ENCODE measurements around the gene UBE2E2.

Gene UBE2E2

GRCh38 chr3:23519314-23520208 is 316.4 kb downstream of the UBE2E2 start:
- Histone ChIP-seq H3K4me2 (ENCODE audit: low read depth, low read length, poor library complexity, severe bottlenecking) (no peak overlapping the region), H3K36me3 (ENCODE audit: insufficient read depth, low read length) (no peaks in the 10 kb centered on the region), H3K9me3 (ENCODE audit: insufficient read depth, low read depth, low read length) (no peaks in the 10 kb centered on the region), H3F3A (ENCODE audit: low read depth) (no peaks in the 10 kb centered on the region), H3K4me1 (ENCODE audit: insufficient read depth, low read length, poor library complexity, severe bottlenecking) (peaks cover 7% of the 10 kb centered on the region), H3K4me3 (ENCODE audit: low read length, poor library complexity, severe bottlenecking) (no peak overlapping the region), H3K9me2 (replicated peaks; ENCODE audit: low read depth, low read length) (no peaks in the 10 kb centered on the region), H2AFZ (ENCODE audit: low read length) (no peak overlapping the region), H3K9ac (ENCODE audit: low read depth, low read length, poor library complexity, severe bottlenecking) (no peak overlapping the region), H3K27me3 (ENCODE audit: insufficient read depth, low read length, poor library complexity, severe bottlenecking) (no peaks in the 10 kb centered on the region), H4K20me1 (ENCODE audit: insufficient read depth, low read length, poor library complexity, severe bottlenecking) (no peaks in the 10 kb centered on the region), H3K79me2 (ENCODE audit: insufficient read depth, low read length) (no peaks in the 10 kb centered on the region)
- TF ChIP-seq EZH2phosphoT487 (IDR thresholded peaks at IDR 0.05; ENCODE audit: borderline replicate concordance) (no peak), CTCF (conservative IDR thresholded peaks at IDR 0.05; ENCODE audit: low read length) (no peak)

DNA sequence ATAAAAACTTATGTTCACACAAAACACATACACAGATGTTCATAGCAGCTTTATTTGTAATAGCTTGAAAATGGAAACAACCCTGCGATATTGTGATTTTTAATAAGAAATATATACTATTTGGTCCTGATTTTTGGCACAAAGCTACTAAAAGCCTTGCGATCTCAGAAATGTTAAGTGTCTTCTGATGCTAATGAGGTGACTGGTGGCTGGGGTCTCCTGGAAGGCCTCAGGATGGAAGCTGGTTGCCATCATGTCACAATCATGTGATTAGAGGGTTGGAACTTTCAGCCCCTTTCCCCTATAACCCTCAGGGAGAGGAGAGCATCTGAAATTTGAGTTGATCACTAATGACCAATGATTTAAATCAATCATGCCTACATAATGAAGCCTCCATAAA is 324.2 kb downstream of the UBE2E2 start:
- H2AFZ ChIP-seq (ENCODE audit: low read length) = no peak overlapping the region
- no peak overlapping the region for H3K4me3 ChIP-seq (ENCODE audit: low read length, poor library complexity, severe bottlenecking)

DNA sequence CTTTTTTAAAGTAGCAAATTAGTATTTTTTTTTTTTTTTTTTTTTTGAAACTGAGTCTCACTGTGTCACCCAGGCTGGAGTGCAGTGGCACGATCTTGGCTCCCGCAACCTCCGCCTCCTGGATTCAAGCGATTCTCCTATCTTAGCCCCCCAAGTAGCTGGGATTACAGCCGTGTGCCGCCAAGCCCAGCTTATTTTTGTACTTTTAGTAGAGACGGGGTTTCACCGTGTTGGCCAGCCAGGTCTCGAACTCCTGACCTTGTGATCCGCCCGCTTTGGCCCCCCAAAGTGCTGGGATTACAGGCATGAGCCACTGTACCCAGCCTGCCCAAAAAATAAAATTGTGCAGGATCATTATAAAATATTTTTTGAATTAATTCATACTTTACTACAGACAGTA is 330.5 kb downstream of the UBE2E2 start:
- Histone ChIP-seq H3F3A (ENCODE audit: low read depth) (no peaks in the 10 kb centered on the region), H3K9ac (ENCODE audit: low read depth, low read length, poor library complexity, severe bottlenecking) (no peak overlapping the region), H3K4me2 (ENCODE audit: low read depth, low read length, poor library complexity, severe bottlenecking) (no peak overlapping the region), H3K36me3 (ENCODE audit: insufficient read depth, low read length) (no peaks in the 10 kb centered on the region), H3K9me3 (ENCODE audit: insufficient read depth, low read depth, low read length) (no peaks in the 10 kb centered on the region), H3K4me1 (ENCODE audit: insufficient read depth, low read length, poor library complexity, severe bottlenecking) (peaks cover 10% of the 10 kb centered on the region), H3K9me2 (replicated peaks; ENCODE audit: low read depth, low read length) (no peaks in the 10 kb centered on the region), H3K79me2 (ENCODE audit: insufficient read depth, low read length) (no peaks in the 10 kb centered on the region), H3K4me3 (ENCODE audit: low read length, poor library complexity, severe bottlenecking) (no peak overlapping the region), H4K20me1 (ENCODE audit: insufficient read depth, low read length, poor library complexity, severe bottlenecking) (no peaks in the 10 kb centered on the region), H3K27me3 (ENCODE audit: insufficient read depth, low read length, poor library complexity, severe bottlenecking) (no peaks in the 10 kb centered on the region), H2AFZ (ENCODE audit: low read length) (no peak overlapping the region)
- no peak for TF ChIP-seq CTCF (conservative IDR thresholded peaks at IDR 0.05; ENCODE audit: low read length)
- TF ChIP-seq EZH2phosphoT487 (IDR thresholded peaks at IDR 0.05; ENCODE audit: borderline replicate concordance) = no peak

More for the DNA sequence above, 324.2 kb downstream of the UBE2E2 start:
- Histone ChIP-seq H3K36me3 (ENCODE audit: insufficient read depth, low read length) (no peaks in the 10 kb centered on the region), H3K9me3 (ENCODE audit: insufficient read depth, low read depth, low read length) (no peaks in the 10 kb centered on the region), H3F3A (ENCODE audit: low read depth) (no peaks in the 10 kb centered on the region), H3K79me2 (ENCODE audit: insufficient read depth, low read length) (no peaks in the 10 kb centered on the region), H3K27me3 (ENCODE audit: insufficient read depth, low read length, poor library complexity, severe bottlenecking) (no peaks in the 10 kb centered on the region), H4K20me1 (ENCODE audit: insufficient read depth, low read length, poor library complexity, severe bottlenecking) (no peaks in the 10 kb centered on the region), H3K4me1 (ENCODE audit: insufficient read depth, low read length, poor library complexity, severe bottlenecking) (peaks cover 15% of the 10 kb centered on the region), H3K9me2 (replicated peaks; ENCODE audit: low read depth, low read length) (no peaks in the 10 kb centered on the region), H3K4me2 (ENCODE audit: low read depth, low read length, poor library complexity, severe bottlenecking) (no peak overlapping the region), H3K9ac (ENCODE audit: low read depth, low read length, poor library complexity, severe bottlenecking) (no peak overlapping the region)
- TF ChIP-seq CTCF (conservative IDR thresholded peaks at IDR 0.05; ENCODE audit: low read length) (no peak), EZH2phosphoT487 (IDR thresholded peaks at IDR 0.05; ENCODE audit: borderline replicate concordance) (no peak)
